PC-3 (cell line): ENCODE measurements around the gene PABPN1L.

Experiments
- EZH2phosphoT487 ChIP-seq: fragments of 300-600 bp; sonication (generic); IDR thresholded peaks from 2 replicates; pipeline ENCODE4 v1.6.1; 2018; ENCODE audit warnings: mild to moderate bottlenecking, antibody characterized with exemption, low read length, borderline replicate concordance
- TF ChIP-seq, protein P1 (sequence below): fragments of 300-600 bp; sonication (generic); conservative IDR thresholded peaks from 2 replicates; pipeline ENCODE4 v1.5.1; 2017; ENCODE audit warnings: antibody characterized with exemption, low read depth, mild to moderate bottlenecking, low read length

- TF ChIP-seq, protein P1, sequence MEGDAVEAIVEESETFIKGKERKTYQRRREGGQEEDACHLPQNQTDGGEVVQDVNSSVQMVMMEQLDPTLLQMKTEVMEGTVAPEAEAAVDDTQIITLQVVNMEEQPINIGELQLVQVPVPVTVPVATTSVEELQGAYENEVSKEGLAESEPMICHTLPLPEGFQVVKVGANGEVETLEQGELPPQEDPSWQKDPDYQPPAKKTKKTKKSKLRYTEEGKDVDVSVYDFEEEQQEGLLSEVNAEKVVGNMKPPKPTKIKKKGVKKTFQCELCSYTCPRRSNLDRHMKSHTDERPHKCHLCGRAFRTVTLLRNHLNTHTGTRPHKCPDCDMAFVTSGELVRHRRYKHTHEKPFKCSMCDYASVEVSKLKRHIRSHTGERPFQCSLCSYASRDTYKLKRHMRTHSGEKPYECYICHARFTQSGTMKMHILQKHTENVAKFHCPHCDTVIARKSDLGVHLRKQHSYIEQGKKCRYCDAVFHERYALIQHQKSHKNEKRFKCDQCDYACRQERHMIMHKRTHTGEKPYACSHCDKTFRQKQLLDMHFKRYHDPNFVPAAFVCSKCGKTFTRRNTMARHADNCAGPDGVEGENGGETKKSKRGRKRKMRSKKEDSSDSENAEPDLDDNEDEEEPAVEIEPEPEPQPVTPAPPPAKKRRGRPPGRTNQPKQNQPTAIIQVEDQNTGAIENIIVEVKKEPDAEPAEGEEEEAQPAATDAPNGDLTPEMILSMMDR = no peak
- no peak for TF ChIP-seq EZH2phosphoT487
Observed at GRCh38 chr16:88862968-88863367, 3.5 kb downstream of the PABPN1L start.
